ENCODE measurements around the gene TCEANC2.
"Not testable (repeated sequence)": the region's sequence is repeated elsewhere in the genome, so short reads cannot be mapped to it uniquely, and the experiment has no call there.

TCEANC2 gene

GRCh38 chr1:54024358-54024757, 29.1 kb upstream of the TCEANC2 start:
- H3K9ac ChIP-seq (ENCODE audit: low read length), result no peak overlapping the region
- no peak overlapping the region for H2AFZ ChIP-seq (ENCODE audit: low read depth, low read length)
- H3K27ac ChIP-seq (ENCODE audit: low read length), result no peak overlapping the region
- H3K4me1 ChIP-seq (ENCODE audit: low read length), result no peaks in the 10 kb centered on the region
- TF ChIP-seq CTCF (IDR thresholded peaks at IDR 0.05; ENCODE audit: low read depth, low read length), result no peak
- no peak for TF ChIP-seq EZH2phosphoT487 (IDR thresholded peaks at IDR 0.05; ENCODE audit: low read depth)
- no peaks in the 10 kb centered on the region for H4K20me1 ChIP-seq (ENCODE audit: insufficient read depth, low read length)
- no peak overlapping the region for H3K4me3 ChIP-seq (ENCODE audit: low read length)
- no peak overlapping the region for H3K4me2 ChIP-seq (ENCODE audit: low read length)
- no peaks in the 10 kb centered on the region for H3K9me3 ChIP-seq (ENCODE audit: insufficient read depth, low read length)
- H3K79me2 ChIP-seq (ENCODE audit: low read length), result no peaks in the 10 kb centered on the region
- no peaks in the 10 kb centered on the region for H3K36me3 ChIP-seq (replicated peaks; ENCODE audit: low read depth, low read length)
- no peaks in the 10 kb centered on the region for H3K27me3 ChIP-seq (ENCODE audit: low read depth, low read length)

GRCh38 chr1:54024811-54025210, 28.6 kb upstream of the TCEANC2 start:
- H3K4me2 ChIP-seq (ENCODE audit: low read length); H3K27ac ChIP-seq (ENCODE audit: low read length); H3K9me3 ChIP-seq (ENCODE audit: insufficient read depth, low read length); H3K4me1 ChIP-seq (ENCODE audit: low read length); H3K9ac ChIP-seq (ENCODE audit: low read length); H4K20me1 ChIP-seq (ENCODE audit: insufficient read depth, low read length); H3K27me3 ChIP-seq (ENCODE audit: low read depth, low read length); H3K4me3 ChIP-seq (ENCODE audit: low read length); H3K36me3 ChIP-seq (replicated peaks; ENCODE audit: low read depth, low read length); H3K79me2 ChIP-seq (ENCODE audit: low read length); H2AFZ ChIP-seq (ENCODE audit: low read depth, low read length): not testable (repeated sequence)

- Histone ChIP-seq H3K9me3 (ENCODE audit: insufficient read depth, low read length) (no peaks in the 10 kb centered on the region), H3K4me3 (ENCODE audit: low read length) (no peak overlapping the region), H3K36me3 (replicated peaks; ENCODE audit: low read depth, low read length) (peaks cover 6% of the 10 kb centered on the region), H3K9ac (ENCODE audit: low read length) (no peak overlapping the region), H4K20me1 (ENCODE audit: insufficient read depth, low read length) (no peaks in the 10 kb centered on the region), H3K79me2 (ENCODE audit: low read length) (no peaks in the 10 kb centered on the region), H3K4me2 (ENCODE audit: low read length) (no peak overlapping the region), H3K27ac (ENCODE audit: low read length) (no peak overlapping the region), H2AFZ (ENCODE audit: low read depth, low read length) (no peak overlapping the region), H3K27me3 (ENCODE audit: low read depth, low read length) (no peaks in the 10 kb centered on the region), H3K4me1 (ENCODE audit: low read length) (no peaks in the 10 kb centered on the region; the same call in 1 of the 2 replicates)
- TF ChIP-seq EZH2phosphoT487 (IDR thresholded peaks at IDR 0.05; ENCODE audit: low read depth), result no peak
- no peak for TF ChIP-seq CTCF (IDR thresholded peaks at IDR 0.05; ENCODE audit: low read depth, low read length)
Measured at GRCh38 chr1:54027848-54028247, 25.6 kb upstream of the TCEANC2 start.

GRCh38 chr1:54028306-54029251, 24.8 kb upstream of the TCEANC2 start:
- H4K20me1 ChIP-seq (ENCODE audit: insufficient read depth, low read length), result no peaks in the 10 kb centered on the region
- no peak overlapping the region for H3K9ac ChIP-seq (ENCODE audit: low read length)
- no peaks in the 10 kb centered on the region for H3K9me3 ChIP-seq (ENCODE audit: insufficient read depth, low read length)
- H3K36me3 ChIP-seq (replicated peaks; ENCODE audit: low read depth, low read length), result peaks cover 6% of the 10 kb centered on the region
- no peaks in the 10 kb centered on the region; the same call in 1 of the 2 replicates for H3K4me1 ChIP-seq (ENCODE audit: low read length)
- no peaks in the 10 kb centered on the region for H3K79me2 ChIP-seq (ENCODE audit: low read length)
- TF ChIP-seq EZH2phosphoT487 (IDR thresholded peaks at IDR 0.05; ENCODE audit: low read depth) (no peak), CTCF (IDR thresholded peaks at IDR 0.05; ENCODE audit: low read depth, low read length) (no peak)
- no peak overlapping the region for H3K27ac ChIP-seq (ENCODE audit: low read length)
- no peak overlapping the region for H3K4me2 ChIP-seq (ENCODE audit: low read length)
- H3K4me3 ChIP-seq (ENCODE audit: low read length), result no peak overlapping the region
- no peak overlapping the region for H2AFZ ChIP-seq (ENCODE audit: low read depth, low read length)
- H3K27me3 ChIP-seq (ENCODE audit: low read depth, low read length), result no peaks in the 10 kb centered on the region
